B cell (primary cell): Measurements from ENCODE around the gene CCDC107.

Experiments
- CTCF ChIP-seq: fragments of 200-600 bp; IDR thresholded peaks from one replicate; pipeline ENCODE4 v1.8.0; 2022; ENCODE audit warnings: antibody characterized with exemption, mild to moderate bottlenecking
- EZH2 ChIP-seq: IDR thresholded peaks from 2 replicates; pipeline ENCODE4 v1.6.1; 2012; ENCODE audit warnings: borderline replicate concordance, low read depth, mild to moderate bottlenecking, moderate library complexity, low read length; ENCODE audit not compliant: insufficient read depth, poor library complexity, severe bottlenecking

GRCh38 chr9:35657546-35658136, 451 bp upstream of the CCDC107 start, which contains the start of gene RMRP:
- TF ChIP-seq CTCF: no peak
- no peak for TF ChIP-seq EZH2
